Measurements from ENCODE around the gene APRT.

GRCh38 chr16:88764913-88765349, 46.8 kb downstream of the APRT start:
- TF ChIP-seq CTCF (conservative IDR thresholded peaks at IDR 0.05; ENCODE audit: low read depth, low read length) (no peak), EZH2 (IDR thresholded peaks at IDR 0.05; ENCODE audit: borderline replicate concordance, low read depth, low read length, poor library complexity, severe bottlenecking) (no peak)
